ENCODE results near the gene ARFGEF3. TPM values are rescaled to one million over a fixed set of nuclear protein-coding genes. Genes with fewer than 3 reads are reported as not detected.
"Not testable (repeated sequence)": the region's sequence is repeated elsewhere in the genome, so short reads cannot be mapped to it uniquely, and the experiment has no call there.

ARFGEF3 gene
- polyA plus RNA-seq, 4 donors = 1.2 to 8.6 (median 5.8) TPM

DNA sequence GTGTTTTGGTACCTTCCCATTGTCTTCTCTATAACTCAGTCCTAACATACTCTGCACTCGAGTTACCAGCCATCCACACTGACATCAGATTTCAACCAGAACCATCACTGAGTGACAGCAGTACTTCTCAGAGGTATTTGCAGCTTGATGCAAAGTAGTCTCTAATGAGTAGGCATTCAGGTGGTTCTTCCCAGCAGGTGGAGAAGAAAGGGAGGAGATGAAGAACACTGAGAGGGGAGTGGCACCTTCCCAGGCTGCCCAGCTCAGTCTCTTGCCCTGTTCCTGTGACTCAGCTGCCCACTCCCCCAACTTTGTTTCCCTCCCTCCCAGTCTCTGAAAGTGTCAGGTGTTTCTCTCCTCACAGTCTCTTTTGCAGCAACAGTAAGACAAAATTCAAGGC lies 177.3 kb downstream of the ARFGEF3 start:
- DNase-seq (ENCODE audit: low read depth in 4 of 4, low spot score in 3 of 4) = no peak

DNA sequence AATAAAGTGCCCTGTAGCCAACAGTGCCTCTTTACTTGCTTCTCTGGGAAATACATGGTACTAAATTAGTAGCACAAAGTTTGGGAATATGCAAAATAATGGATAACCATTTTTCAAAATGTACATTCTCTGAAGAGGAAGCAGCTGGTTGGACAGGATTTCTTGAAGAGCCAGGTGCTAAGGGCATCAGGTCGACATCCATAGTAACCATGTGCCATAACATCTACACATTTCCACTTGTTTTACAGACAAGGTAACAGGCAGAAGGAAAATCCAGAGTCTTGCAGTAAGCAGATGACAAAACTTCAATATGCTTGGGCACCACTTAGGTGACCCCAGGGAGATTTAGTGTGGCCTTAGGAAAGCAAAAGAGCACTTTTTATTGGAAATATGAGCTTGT lies 179.4 kb downstream of the ARFGEF3 start:
- DNase-seq (ENCODE audit: low read depth in 4 of 4, low spot score in 3 of 4) = no peak

DNA sequence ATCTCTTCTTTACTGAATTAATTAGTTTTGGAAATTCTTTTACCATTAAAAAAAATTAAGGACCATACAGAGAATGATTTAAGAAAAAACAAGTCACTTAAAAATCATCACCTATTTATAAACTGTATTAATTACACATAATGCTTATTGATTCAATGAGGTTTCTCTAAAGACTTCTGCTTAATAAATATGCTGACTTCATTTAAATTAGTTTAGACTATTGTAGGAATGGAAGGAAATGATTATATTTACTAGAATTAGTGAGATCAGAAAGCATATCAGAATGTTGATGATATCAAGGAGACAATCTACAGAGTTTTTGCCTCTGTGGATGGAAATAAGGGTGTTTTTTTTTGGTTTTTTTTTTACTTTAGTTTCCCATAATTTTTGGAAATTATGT lies 181.4 kb downstream of the ARFGEF3 start:
- DNase-seq (ENCODE audit: low read depth in 4 of 4, low spot score in 3 of 4) = no peak

DNA sequence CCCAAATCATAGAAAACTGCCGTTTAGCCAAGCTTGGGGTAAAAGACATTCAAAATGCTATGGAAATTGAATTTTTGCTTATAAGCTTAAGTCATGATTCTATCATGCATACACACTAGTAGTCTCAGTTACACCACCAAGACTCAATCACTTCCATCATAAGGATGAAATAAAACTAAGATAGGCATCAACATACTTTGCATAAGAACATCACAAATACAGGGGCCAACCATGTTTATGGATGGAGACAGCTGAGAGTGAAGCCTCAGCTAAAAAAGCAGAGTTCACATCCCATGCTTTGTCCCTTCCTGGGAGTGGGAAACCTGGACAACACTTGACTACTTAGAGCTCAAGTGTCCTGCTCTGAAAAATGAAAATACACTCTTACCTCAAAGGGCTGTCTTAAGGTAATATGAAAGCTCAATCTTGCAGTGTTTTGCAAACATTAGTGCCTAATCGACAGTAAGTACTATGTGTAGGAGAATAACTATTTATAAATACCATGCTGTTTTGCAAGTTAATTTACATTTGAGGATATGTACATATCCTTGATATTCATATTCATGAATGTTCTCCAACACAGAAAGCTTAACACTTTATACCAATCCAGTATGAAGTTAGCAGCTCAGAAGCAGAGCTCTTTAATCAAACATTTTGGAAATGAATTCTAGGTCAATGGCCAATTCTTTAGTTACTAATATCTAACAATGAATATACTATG lies 184.0 kb downstream of the ARFGEF3 start:
- DNase-seq (ENCODE audit: low read depth in 4 of 4, low spot score in 3 of 4) = no peak

DNA sequence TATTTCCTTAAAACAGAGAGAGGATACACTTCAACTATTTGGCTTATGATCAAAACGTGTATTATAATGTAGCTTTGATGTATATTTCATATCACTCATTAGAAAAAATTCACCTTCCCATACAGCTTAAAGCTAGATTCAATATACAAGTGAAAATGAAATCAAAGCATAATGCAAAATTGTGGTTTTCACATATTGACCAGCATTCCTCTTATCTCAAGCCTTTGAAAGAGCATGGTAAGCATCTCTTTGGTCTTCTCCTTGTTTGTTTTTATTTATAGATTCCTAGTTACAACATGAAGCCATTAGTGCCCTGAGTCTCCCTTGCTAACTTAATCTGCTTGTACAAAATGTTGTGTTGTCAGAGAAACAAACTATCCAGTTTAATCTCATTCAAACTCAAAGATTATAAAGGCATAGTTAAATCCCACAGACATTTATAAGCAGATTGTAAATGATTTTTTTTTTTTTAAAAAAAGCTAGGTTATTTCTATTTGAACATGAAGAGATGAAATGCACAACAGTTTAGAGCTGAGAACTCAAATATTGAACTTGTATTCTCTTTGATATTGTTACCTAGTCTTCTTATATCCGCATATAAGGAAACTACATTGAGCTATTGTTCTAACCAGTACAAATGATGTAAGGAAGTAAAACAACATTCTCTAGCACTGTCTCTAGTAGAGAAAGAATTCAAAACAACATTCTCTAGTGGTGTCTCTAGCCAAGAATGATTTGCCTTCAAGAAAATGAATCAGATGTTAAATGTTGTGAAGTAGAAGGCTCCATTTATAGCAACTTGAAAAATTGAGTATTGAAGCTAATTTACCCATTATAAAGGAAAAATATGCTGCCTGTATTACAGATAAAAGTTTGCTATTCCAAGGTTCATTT lies 184.8 kb downstream of the ARFGEF3 start:
- DNase-seq (ENCODE audit: low read depth in 4 of 4, low spot score in 3 of 4) = no peak

DNA sequence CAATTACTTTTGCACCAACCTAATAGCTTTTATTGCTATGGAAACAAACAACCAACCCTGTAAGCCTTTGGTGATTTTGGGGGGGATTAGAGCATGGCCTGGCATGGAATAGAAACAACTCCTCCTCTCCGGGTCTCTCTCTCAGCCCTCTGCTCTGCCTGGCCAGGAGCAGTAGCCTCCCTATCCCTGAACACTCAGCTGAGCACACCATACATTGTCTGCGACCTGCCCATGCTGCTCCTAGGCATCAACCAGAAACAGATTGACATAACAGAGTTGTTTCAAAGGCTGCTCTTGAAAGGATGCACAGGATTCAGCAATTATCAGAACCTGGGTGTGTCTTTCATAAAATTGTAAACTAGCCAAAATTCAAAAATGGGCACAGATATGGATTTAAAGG lies 186.1 kb downstream of the ARFGEF3 start:
- DNase-seq (ENCODE audit: low read depth in 4 of 4, low spot score in 3 of 4) = no peak

DNA sequence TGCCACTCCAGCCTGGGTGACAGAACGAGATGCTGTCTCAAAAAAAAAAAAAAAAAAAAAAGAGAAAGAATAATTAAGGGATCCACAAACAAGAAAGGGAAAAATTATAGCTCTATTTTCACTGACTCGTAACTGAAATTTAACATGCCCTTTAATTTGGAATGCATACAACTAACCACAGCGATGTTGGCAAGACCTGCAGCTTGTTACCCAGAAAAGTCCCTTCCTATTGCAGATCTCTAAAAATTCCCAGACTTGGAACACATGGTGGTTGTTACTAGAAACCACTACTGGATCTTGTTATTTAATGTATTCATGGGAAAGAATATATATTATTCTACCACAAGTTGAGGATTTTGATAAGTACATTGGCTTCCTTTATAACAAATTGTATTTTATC lies 188.2 kb downstream of the ARFGEF3 start:
- no peak for DNase-seq (ENCODE audit: low read depth in 4 of 4, low spot score in 3 of 4)

DNA sequence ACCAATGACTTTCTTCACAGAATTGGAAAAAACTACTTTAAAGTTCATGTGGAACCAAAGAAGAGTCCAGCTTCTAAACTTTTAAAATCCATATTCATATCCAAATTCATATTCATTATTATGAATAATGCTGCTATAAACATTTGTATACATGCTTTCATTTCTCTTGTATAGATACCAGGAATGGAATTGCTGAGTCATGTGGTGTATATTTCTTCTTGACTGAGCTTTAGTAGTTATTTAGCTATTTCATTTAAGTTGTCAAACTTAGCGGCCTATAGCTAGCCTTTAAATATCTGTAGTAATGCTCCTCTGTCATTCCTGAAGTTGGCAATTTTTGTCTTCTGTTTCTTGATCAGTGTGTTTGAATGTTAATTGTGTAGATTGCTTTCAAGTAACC lies 196.2 kb downstream of the ARFGEF3 start:
- DNase-seq (ENCODE audit: low read depth in 4 of 4, low spot score in 3 of 4) = no peak

DNA sequence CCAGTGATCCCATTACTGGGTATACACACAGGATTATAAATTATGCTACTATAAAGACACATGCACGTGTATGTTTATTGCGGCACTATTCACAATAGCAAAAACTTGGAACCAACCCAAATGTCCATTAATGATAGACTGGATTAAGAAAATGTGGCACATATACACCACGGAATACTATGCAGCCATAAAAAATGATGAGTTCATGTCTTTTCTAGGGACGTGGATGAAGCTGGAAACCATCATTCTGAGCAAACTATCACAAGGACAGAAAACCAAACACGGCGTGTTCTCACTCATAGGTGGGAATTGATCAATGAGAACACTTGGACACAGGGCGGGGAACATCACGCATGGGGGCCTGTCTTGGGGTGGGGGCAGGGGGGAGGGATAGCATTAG lies 206.9 kb downstream of the ARFGEF3 start:
- not testable (repeated sequence) for DNase-seq (ENCODE audit: low read depth in 4 of 4, low spot score in 3 of 4)

DNA sequence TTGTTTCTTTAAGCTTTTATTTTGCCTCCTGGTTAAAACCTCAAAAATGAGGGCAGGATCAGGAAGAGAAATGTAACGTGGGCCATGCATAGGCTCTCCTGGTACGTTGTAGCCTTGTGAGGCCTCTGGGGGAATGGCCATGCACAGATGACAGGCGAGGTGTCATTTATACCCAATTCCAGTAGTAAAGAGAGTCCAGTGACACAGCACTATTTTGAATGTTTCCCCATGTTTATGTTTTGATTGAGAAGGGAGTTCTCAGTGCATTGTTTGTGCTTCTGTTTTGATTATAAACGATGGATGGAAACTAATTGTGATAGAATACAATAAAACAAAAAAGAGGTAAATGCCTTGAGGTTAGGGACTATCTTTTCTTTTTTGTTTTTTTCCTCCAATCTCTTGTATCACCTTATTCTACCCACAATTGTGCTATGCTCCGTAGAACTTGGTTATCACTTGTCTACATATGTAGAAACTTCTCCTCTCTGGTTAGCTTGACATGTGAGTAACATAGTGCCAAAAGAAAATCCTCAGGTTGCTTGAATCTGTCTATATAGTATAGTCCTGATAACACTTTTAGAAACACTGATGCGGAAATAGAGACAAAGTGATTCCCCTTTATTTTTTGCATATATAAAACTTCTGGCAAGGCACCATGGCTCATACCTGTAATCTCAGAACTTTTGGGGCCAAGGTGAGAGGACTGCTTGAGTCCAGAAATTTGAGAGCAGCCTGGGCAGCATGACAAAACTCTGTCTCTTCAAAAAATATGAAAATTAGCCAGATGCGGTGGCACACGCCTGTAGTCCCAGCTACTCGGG lies 209.1 kb downstream of the ARFGEF3 start:
- no peak for DNase-seq (ENCODE audit: low read depth in 4 of 4, low spot score in 3 of 4)

DNA sequence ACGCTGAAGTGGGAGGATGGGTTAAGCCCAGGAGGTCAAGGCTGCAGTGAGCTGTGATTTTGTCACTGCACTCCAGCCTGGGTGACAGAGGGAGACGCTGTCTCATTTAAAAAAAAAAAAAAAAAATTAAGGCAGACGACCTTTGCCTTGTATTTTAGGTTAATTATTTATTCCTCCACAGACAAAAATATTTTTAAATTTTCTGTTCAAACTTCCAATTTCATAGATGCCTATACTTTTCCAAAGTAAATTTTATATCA lies 209.6 kb downstream of the ARFGEF3 start:
- no peak for DNase-seq (ENCODE audit: low read depth in 4 of 4, low spot score in 3 of 4)

DNA sequence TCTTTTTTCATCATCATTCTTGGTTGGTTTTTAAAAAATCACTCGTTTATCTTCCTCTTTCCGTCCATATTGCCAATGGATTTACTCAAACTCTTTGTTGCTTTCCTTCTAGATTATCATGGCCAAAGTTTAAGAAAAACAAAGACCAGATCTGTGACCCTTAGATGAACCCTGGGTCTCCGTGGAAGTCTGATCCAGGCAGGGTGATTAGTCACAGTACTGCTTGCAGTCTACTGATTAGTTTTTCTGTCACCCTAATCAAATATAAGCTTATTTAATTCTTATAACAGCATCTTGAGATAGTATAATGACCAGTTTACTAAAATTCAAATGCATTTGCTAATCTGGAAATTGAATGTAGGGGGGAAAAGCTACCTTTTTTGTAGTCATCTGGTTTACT lies 210.0 kb downstream of the ARFGEF3 start:
- no peak for DNase-seq (ENCODE audit: low read depth in 4 of 4, low spot score in 3 of 4)

DNA sequence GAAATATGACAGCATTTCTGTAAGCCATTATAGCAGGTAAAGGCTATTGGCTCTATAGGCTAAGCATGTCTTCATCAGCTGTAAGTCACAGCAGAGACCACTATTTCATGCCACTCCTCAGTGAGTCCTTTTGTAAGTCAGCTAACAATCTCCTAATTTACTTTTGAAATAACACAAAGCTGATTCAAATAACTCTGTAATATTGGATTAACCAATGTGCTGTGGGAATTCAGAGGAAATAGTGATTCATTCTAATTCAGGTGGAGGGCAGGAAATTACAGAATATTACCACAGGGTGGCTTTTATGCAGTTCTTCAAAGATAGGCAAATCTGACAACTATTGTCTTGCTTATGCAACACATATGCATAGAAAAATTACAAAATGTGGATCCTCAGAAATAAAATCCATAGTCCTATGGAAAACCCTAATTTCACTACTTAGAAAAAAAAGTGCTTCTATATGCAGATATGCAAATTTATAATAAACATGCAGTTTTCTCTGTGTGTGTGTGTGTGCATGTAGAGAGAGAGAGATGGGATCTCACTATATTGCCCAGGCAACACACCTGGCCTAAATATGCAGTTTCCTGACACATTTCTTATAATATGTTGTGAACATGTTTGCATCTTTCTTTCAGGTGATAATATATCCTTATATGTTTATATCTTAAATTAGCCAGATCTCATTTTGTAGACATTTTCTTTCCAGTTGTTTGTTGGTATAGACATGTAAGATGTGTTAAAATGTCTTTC lies 211.1 kb downstream of the ARFGEF3 start:
- DNase-seq (ENCODE audit: low read depth in 4 of 4, low spot score in 3 of 4) = no peak

DNA sequence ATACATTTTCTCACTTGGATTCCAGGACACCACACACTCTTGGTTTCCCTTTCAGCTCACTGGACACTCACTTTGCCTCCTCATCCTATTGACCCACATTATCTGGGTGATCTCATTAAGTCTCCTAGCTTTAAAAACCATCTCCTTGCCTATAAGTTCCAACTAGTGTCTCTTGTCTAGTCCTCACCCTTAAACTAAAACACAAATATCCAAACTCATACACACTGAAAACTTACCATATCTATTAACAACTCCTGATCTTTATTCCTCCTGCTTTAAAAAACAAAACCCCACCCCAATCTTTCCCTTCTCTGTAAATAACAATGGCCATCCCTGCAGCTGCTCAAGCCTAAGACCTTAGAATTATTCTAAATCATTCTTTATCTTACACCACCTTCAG lies 212.5 kb downstream of the ARFGEF3 start:
- DNase-seq (ENCODE audit: low read depth in 4 of 4, low spot score in 3 of 4) = no peak

DNA sequence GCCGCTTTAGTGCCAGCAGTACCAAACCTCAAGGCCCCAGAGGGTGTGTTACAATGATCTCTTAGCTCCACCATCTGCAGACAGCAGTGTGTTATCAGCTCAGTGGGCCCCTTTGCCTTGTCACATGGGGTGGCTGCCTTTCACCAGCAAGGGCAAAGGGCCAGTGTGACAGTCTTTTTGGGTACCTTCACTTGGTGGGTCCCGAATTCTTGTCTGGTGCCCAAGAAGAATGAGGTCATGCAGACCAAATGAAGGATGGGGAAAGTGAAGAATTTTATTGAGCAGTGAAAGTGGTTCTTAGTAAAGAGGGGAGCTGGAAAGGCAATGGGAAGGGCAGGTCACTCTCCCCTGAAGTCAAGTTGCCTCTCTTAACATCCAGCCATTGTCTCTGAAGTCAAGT lies 213.1 kb downstream of the ARFGEF3 start:
- DNase-seq (ENCODE audit: low read depth in 4 of 4, low spot score in 3 of 4) = no peak

DNA sequence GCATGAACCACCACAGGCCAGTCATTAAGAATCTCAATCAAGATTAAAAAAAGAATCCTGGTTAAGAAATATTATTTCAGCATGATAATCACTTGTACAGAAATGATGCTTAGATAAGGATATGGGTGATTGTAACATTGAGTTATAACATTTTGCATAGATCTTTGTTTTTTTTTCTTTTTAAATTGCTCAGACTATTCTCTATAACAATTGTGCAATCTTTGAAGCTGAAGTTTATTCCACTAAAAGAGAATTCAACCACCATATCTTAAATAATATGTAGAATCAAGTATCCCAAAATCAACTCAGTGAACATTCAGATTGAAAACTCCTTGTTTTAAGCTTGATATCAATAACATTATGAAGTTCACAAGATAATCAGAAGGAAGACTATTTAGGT lies 215.3 kb downstream of the ARFGEF3 start:
- DNase-seq (ENCODE audit: low read depth in 4 of 4, low spot score in 3 of 4) = no peak

DNA sequence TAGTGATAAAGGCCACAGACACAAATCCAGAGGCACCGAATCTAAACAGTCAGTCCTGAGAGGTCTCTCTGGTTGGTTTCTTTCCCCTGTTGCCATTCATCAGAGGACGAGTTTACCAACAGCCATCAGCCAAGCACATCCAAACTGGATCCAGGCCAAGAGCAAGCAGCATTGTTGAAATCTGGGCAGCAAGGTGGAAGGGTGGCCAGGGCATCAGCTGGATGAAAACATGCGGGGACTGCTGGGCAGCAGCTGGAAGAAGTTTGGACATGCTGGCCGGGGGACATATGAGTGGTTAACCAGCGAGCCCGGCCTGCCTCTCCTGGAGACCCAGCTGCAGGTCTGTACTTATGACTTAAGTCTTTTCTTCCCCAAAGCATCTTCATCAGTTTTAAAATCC lies 216.1 kb downstream of the ARFGEF3 start, which contains the start of gene SMIM28:
Gene SMIM28, plus strand, starts transcription at position 62 of the 400 bp plus-strand sequence. Its CDS starts 168 bp downstream, at position 230.
- DNase-seq (ENCODE audit: low read depth in 4 of 4, low spot score in 3 of 4) = no peak

DNA sequence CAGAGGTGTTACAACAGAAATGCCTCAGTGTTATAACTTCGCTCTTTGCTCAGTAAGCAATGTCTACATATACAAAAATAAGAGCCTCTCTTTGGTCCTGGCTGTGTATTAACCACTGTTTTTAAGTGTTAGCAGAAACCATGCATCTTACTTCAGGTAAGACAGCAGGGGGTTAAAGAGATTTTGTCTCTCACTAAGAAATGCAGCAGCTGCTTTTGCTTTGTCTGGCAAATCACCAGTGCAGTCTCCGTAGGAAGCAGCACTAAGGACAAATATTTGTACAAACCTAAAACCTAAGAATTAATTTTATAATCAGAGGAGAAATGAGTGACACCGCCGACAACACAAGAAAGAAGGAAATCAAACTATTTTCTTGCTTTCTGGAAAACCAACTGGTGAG lies 216.7 kb downstream of the ARFGEF3 start:
- no peak for DNase-seq (ENCODE audit: low read depth in 4 of 4, low spot score in 3 of 4)

DNA sequence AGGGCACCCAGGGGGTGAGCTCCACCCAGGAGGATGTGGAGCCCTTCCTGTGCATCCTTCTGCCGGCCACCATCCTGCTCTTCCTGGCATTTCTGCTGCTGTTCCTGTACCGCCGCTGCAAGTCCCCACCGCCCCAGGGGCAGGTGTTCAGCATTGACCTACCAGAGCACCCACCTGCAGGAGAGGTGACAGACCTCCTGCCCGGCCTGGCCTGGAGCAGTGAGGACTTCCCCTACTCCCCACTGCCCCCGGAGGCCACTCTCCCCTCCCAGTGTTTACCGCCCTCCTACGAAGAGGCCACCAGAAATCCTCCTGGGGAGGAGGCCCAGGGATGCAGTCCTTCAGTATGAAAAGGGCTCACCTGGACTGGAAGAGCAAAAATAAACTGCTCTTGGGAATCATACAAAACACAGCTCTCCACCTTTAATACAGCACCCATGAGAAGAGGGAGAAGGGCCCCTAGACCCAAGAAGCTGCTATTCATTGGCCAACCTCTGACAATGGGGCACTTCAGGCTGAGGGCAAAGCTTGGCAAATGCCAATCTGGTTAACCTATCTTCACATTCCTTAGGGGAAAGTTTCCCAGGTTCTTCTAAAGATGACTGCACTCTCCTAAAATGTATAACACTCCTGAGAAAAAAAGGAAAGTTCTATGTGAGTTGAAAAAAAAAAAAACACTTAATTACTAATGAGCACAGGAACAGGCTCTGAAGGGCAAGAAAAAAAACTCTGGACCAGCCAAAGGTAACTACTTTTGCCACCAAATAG lies 220.9 kb downstream of the ARFGEF3 start:
- DNase-seq (ENCODE audit: low read depth in 4 of 4, low spot score in 3 of 4) = no peak

DNA sequence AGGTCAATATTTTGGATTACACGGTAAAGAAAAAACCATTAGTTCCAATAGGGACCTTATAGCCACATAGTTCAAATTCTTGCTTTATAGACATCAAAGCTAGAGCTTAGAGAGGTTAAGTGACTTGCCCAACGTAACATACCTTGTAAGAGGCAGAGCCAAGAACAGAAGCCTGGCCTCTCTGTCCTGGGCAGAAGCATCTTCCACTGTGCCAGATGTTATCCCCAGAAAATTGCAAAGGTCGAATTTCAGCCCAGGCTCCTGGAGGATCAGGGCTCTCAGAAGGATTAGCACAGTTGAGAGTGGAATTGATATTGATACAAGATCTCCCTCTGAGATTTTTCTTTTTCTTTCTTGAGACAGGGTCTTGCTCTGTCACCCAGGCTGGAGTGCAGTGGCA lies 222.0 kb downstream of the ARFGEF3 start:
- DNase-seq (ENCODE audit: low read depth in 4 of 4, low spot score in 3 of 4) = no peak
